ENCODE measurements around the gene ELAVL2.

Gene ELAVL2

DNA sequence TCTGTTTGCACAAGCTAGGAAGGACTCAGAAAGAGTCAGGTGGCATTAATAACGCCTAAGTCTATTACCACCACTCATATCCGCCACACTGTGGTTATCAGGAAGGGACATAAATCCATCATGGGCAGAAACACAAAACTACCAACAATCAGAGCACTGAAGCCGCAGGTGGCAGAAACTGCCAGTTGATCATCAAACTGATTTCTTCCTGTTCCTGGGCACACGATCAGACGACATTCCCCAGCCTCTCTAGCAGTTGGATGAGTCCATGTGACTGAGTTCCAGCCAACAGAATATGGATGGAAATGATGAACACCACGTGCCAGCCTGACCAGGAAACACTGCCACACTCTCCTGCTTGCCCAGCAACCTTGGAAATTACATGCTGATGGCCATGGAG lies 181.7 kb downstream of the ELAVL2 start:
- TF ChIP-seq, protein P1, sequence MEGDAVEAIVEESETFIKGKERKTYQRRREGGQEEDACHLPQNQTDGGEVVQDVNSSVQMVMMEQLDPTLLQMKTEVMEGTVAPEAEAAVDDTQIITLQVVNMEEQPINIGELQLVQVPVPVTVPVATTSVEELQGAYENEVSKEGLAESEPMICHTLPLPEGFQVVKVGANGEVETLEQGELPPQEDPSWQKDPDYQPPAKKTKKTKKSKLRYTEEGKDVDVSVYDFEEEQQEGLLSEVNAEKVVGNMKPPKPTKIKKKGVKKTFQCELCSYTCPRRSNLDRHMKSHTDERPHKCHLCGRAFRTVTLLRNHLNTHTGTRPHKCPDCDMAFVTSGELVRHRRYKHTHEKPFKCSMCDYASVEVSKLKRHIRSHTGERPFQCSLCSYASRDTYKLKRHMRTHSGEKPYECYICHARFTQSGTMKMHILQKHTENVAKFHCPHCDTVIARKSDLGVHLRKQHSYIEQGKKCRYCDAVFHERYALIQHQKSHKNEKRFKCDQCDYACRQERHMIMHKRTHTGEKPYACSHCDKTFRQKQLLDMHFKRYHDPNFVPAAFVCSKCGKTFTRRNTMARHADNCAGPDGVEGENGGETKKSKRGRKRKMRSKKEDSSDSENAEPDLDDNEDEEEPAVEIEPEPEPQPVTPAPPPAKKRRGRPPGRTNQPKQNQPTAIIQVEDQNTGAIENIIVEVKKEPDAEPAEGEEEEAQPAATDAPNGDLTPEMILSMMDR (IDR thresholded peaks at IDR 0.05; ENCODE audit: low read depth, low read length, missing control alignments), result no peak
- no peak for DNase-seq (ENCODE audit: extremely low read depth, low read depth)
- H3K4me3 ChIP-seq (replicated peaks; ENCODE audit: low read depth, low read length), result no peak overlapping the region

DNA sequence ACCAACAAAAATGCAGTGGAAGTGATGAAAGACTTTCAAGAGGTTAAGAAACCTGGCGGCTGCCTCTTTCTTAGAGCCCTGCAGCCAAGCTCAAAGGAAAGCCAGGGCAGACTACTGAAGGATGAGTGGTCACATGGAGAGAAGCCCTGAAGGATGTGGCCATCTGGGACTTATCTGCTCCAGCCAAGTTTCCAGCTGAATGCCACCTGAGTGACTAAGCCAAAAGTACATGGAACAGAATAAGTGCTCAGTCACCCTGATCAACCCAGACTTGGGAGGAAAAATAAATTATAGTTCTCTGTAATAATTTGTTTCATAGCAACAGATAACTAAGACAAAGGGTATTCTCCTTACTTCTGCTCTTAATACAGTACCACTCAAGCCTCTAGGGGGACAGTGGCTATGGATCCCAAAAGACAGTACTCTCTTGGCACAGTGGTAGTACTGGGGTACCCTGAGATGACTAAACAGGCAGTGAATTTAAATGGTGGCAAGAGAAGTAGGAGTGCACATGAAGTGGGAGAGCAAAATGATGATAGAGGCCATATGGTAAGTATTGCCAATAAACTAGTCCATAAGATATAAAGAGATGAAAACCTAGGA lies 182.3 kb downstream of the ELAVL2 start:
- no peak overlapping the region for H3K4me3 ChIP-seq (replicated peaks; ENCODE audit: low read depth, low read length)
- DNase-seq (ENCODE audit: extremely low read depth, low read depth), result no peak
- TF ChIP-seq, protein P1 (IDR thresholded peaks at IDR 0.05; ENCODE audit: low read depth, low read length, missing control alignments), result no peak
